ENCODE measurements around the gene NFS1.

The NFS1 gene

GRCh38 chr20:35643045-35643444 is 56.1 kb downstream of the NFS1 start:
- ChIA-PET CTCF (interaction anchor here (0.9 to 1.3 kb wide), 2 partner anchors 13 to 19 kb away, joined by 3 to 4 read pairs; no protein-coding TSS in a partner anchor), POLR2A (no interaction called here)
- H3K4me3 ChIP-seq (ENCODE audit: control insufficient read depth in 1 of 7, extremely low read depth in 1 of 7, insufficient read depth in 4 of 7, low read depth in 2 of 7, low read length in 6 of 7), result no peak overlapping the region
- no peak for DNase-seq
- H3K4me1 ChIP-seq (ENCODE audit: control extremely low read depth in 1 of 4, control insufficient read depth in 4 of 4, insufficient read depth in 4 of 4, low read length in 3 of 4), result peaks cover 0 to 9% (median 5%) of the 10 kb centered on the region in 4 experiments
- WGBS (ENCODE audit: insufficient coverage), result 100% methylated on average over 5 of the region's 7 CpGs
- peaks cover 0 to 29% (median 8%) of the 10 kb centered on the region in 4 experiments for H3K36me3 ChIP-seq (ENCODE audit: control insufficient read depth in 4 of 4, insufficient read depth in 4 of 4, low read length in 3 of 4)
- H3K27me3 ChIP-seq (replicated peaks in 2 of 5; ENCODE audit: control insufficient read depth in 4 of 5, insufficient read depth in 5 of 5, low read length in 4 of 5), result no peaks in the 10 kb centered on the region
- no peaks in the 10 kb centered on the region for H3K9me3 ChIP-seq (ENCODE audit: control extremely low read depth in 1 of 5, control insufficient read depth in 4 of 5, insufficient read depth in 2 of 5, low read depth in 1 of 5, low read length in 4 of 5)
- no peak overlapping the region for H3K27ac ChIP-seq (ENCODE audit: insufficient read depth in 1 of 2, low read depth in 1 of 2, low read length in 2 of 2, poor library complexity in 1 of 2, severe bottlenecking in 2 of 2)

- peaks cover 0 to 9% (median 5%) of the 10 kb centered on the region in 4 experiments for H3K4me1 ChIP-seq (ENCODE audit: control extremely low read depth in 1 of 4, control insufficient read depth in 4 of 4, insufficient read depth in 4 of 4, low read length in 3 of 4)
- peaks cover 0 to 29% (median 3%) of the 10 kb centered on the region in 4 experiments for H3K36me3 ChIP-seq (ENCODE audit: control insufficient read depth in 4 of 4, insufficient read depth in 4 of 4, low read length in 3 of 4)
- WGBS (ENCODE audit: insufficient coverage), result 85% methylated on average over 3 of the region's 4 CpGs
- peak in 1 of 3 donors; percentile 16 for DNase-seq
- H3K4me3 ChIP-seq (ENCODE audit: control insufficient read depth in 1 of 7, extremely low read depth in 1 of 7, insufficient read depth in 4 of 7, low read depth in 2 of 7, low read length in 6 of 7), result no peak overlapping the region
- H3K27ac ChIP-seq (ENCODE audit: insufficient read depth in 1 of 2, low read depth in 1 of 2, low read length in 2 of 2, poor library complexity in 1 of 2, severe bottlenecking in 2 of 2), result no peak overlapping the region
- ChIA-PET POLR2A (no interaction called here), CTCF (interaction anchor here (1.4 to 1.5 kb wide), 2 partner anchors 22 to 23 kb away, joined by 3 read pairs; no protein-coding TSS in a partner anchor)
- H3K9me3 ChIP-seq (ENCODE audit: control extremely low read depth in 1 of 5, control insufficient read depth in 4 of 5, insufficient read depth in 2 of 5, low read depth in 1 of 5, low read length in 4 of 5), result no peaks in the 10 kb centered on the region
- no peaks in the 10 kb centered on the region for H3K27me3 ChIP-seq (replicated peaks in 2 of 5; ENCODE audit: control insufficient read depth in 4 of 5, insufficient read depth in 5 of 5, low read length in 4 of 5)
These were observed 57.4 kb downstream of the NFS1 start for GRCh38 chr20:35641743-35642142.

- Histone ChIP-seq H3K27ac (ENCODE audit: insufficient read depth in 1 of 2, low read depth in 1 of 2, low read length in 2 of 2, poor library complexity in 1 of 2, severe bottlenecking in 2 of 2) (no peak overlapping the region), H3K4me3 (ENCODE audit: control insufficient read depth in 1 of 7, extremely low read depth in 1 of 7, insufficient read depth in 4 of 7, low read depth in 2 of 7, low read length in 6 of 7) (no peak overlapping the region), H3K36me3 (ENCODE audit: control insufficient read depth in 4 of 4, insufficient read depth in 4 of 4, low read length in 3 of 4) (peaks cover under 1 to 23% (median 3%) of the 10 kb centered on the region in 4 experiments), H3K4me1 (ENCODE audit: control extremely low read depth in 1 of 4, control insufficient read depth in 4 of 4, insufficient read depth in 4 of 4, low read length in 3 of 4) (peaks cover 0 to 9% (median 5%) of the 10 kb centered on the region in 4 experiments), H3K27me3 (replicated peaks in 2 of 5; ENCODE audit: control insufficient read depth in 4 of 5, insufficient read depth in 5 of 5, low read length in 4 of 5) (no peaks in the 10 kb centered on the region), H3K9me3 (ENCODE audit: control extremely low read depth in 1 of 5, control insufficient read depth in 4 of 5, insufficient read depth in 2 of 5, low read depth in 1 of 5, low read length in 4 of 5) (no peaks in the 10 kb centered on the region)
- ChIA-PET POLR2A (no interaction called here), CTCF (no interaction called here)
- WGBS (ENCODE audit: insufficient coverage), result 96% methylated on average over 3 of the region's 3 CpGs
- DNase-seq, result no peak
These were observed 58.4 kb downstream of the NFS1 start for GRCh38 chr20:35640724-35641123.

- 100% methylated on average over 1 of the region's 2 CpGs for WGBS (ENCODE audit: insufficient coverage)
- no peaks in the 10 kb centered on the region for H3K27me3 ChIP-seq (replicated peaks in 2 of 5; ENCODE audit: control insufficient read depth in 4 of 5, insufficient read depth in 5 of 5, low read length in 4 of 5)
- peaks cover 0 to 7% (median 5%) of the 10 kb centered on the region in 4 experiments for H3K4me1 ChIP-seq (ENCODE audit: control extremely low read depth in 1 of 4, control insufficient read depth in 4 of 4, insufficient read depth in 4 of 4, low read length in 3 of 4)
- ChIA-PET POLR2A (no interaction called here), CTCF (interaction anchor here (0.8 to 3.1 kb wide), 2 partner anchors 19 to 25 kb away, joined by 3 to 14 read pairs; no protein-coding TSS in a partner anchor)
- no peak overlapping the region for H3K27ac ChIP-seq (ENCODE audit: insufficient read depth in 1 of 2, low read depth in 1 of 2, low read length in 2 of 2, poor library complexity in 1 of 2, severe bottlenecking in 2 of 2)
- no peaks in the 10 kb centered on the region for H3K9me3 ChIP-seq (ENCODE audit: control extremely low read depth in 1 of 5, control insufficient read depth in 4 of 5, insufficient read depth in 2 of 5, low read depth in 1 of 5, low read length in 4 of 5)
- H3K4me3 ChIP-seq (ENCODE audit: control insufficient read depth in 1 of 7, extremely low read depth in 1 of 7, insufficient read depth in 4 of 7, low read depth in 2 of 7, low read length in 6 of 7), result no peak overlapping the region
- no peak for DNase-seq
- peaks cover 0 to 7% (median 3%) of the 10 kb centered on the region in 4 experiments for H3K36me3 ChIP-seq (ENCODE audit: control insufficient read depth in 4 of 4, insufficient read depth in 4 of 4, low read length in 3 of 4)
These were observed 60.4 kb downstream of the NFS1 start for GRCh38 chr20:35638751-35639150.

- Histone ChIP-seq H3K9me3 (ENCODE audit: control extremely low read depth in 1 of 5, control insufficient read depth in 4 of 5, insufficient read depth in 2 of 5, low read depth in 1 of 5, low read length in 4 of 5) (no peaks in the 10 kb centered on the region), H3K4me1 (ENCODE audit: control extremely low read depth in 1 of 4, control insufficient read depth in 4 of 4, insufficient read depth in 4 of 4, low read length in 3 of 4) (peaks cover 0 to 7% (median 5%) of the 10 kb centered on the region in 4 experiments), H3K36me3 (ENCODE audit: control insufficient read depth in 4 of 4, insufficient read depth in 4 of 4, low read length in 3 of 4) (peaks cover 4 to 11% (median 6%) of the 10 kb centered on the region in 4 experiments), H3K27ac (ENCODE audit: insufficient read depth in 1 of 2, low read depth in 1 of 2, low read length in 2 of 2, poor library complexity in 1 of 2, severe bottlenecking in 2 of 2) (no peak overlapping the region), H3K4me3 (ENCODE audit: control insufficient read depth in 1 of 7, extremely low read depth in 1 of 7, insufficient read depth in 4 of 7, low read depth in 2 of 7, low read length in 6 of 7) (no peak overlapping the region), H3K27me3 (replicated peaks in 2 of 5; ENCODE audit: control insufficient read depth in 4 of 5, insufficient read depth in 5 of 5, low read length in 4 of 5) (no peaks in the 10 kb centered on the region)
- WGBS (ENCODE audit: insufficient coverage), result 99% methylated on average over 6 of the region's 6 CpGs
- ChIA-PET CTCF (interaction anchor here (1.1 to 3.1 kb wide), 4 partner anchors 9 to 26 kb away, joined by 3 to 14 read pairs (median 4); no protein-coding TSS in a partner anchor), POLR2A (no interaction called here)
- no peak for DNase-seq
These were observed 61.9 kb downstream of the NFS1 start for GRCh38 chr20:35637276-35637675.

GRCh38 chr20:35636095-35636494 is 63.1 kb downstream of the NFS1 start:
- peaks cover 8 to 20% (median 18%) of the 10 kb centered on the region in 4 experiments for H3K36me3 ChIP-seq (ENCODE audit: control insufficient read depth in 4 of 4, insufficient read depth in 4 of 4, low read length in 3 of 4)
- no peaks in the 10 kb centered on the region for H3K27me3 ChIP-seq (replicated peaks in 2 of 5; ENCODE audit: control insufficient read depth in 4 of 5, insufficient read depth in 5 of 5, low read length in 4 of 5)
- H3K4me3 ChIP-seq (ENCODE audit: control insufficient read depth in 1 of 7, extremely low read depth in 1 of 7, insufficient read depth in 4 of 7, low read depth in 2 of 7, low read length in 6 of 7), result no peak overlapping the region
- H3K9me3 ChIP-seq (ENCODE audit: control extremely low read depth in 1 of 5, control insufficient read depth in 4 of 5, insufficient read depth in 2 of 5, low read depth in 1 of 5, low read length in 4 of 5), result no peaks in the 10 kb centered on the region
- ChIA-PET CTCF (interaction anchor here (1.0 to 3.1 kb wide), 5 partner anchors 8 to 57 kb away, joined by 3 to 14 read pairs (median 4); no protein-coding TSS in a partner anchor), POLR2A (no interaction called here)
- peaks cover 0 to 4% (median 0%) of the 10 kb centered on the region in 4 experiments for H3K4me1 ChIP-seq (ENCODE audit: control extremely low read depth in 1 of 4, control insufficient read depth in 4 of 4, insufficient read depth in 4 of 4, low read length in 3 of 4)
- H3K27ac ChIP-seq (ENCODE audit: insufficient read depth in 1 of 2, low read depth in 1 of 2, low read length in 2 of 2, poor library complexity in 1 of 2, severe bottlenecking in 2 of 2), result peak overlapping the region in 1 of 2 experiments; percentile 20
- no peak for DNase-seq
- 88% methylated on average over 1 of the region's 2 CpGs for WGBS (ENCODE audit: insufficient coverage)

- Histone ChIP-seq H3K27ac (ENCODE audit: insufficient read depth in 1 of 2, low read depth in 1 of 2, low read length in 2 of 2, poor library complexity in 1 of 2, severe bottlenecking in 2 of 2) (peak overlapping the region in 1 of 2 experiments; percentile 20), H3K4me1 (ENCODE audit: control extremely low read depth in 1 of 4, control insufficient read depth in 4 of 4, insufficient read depth in 4 of 4, low read length in 3 of 4) (peaks cover 0 to under 1% (median 0%) of the 10 kb centered on the region in 4 experiments), H3K36me3 (ENCODE audit: control insufficient read depth in 4 of 4, insufficient read depth in 4 of 4, low read length in 3 of 4) (peaks cover 10 to 25% (median 22%) of the 10 kb centered on the region in 4 experiments), H3K27me3 (replicated peaks in 2 of 5; ENCODE audit: control insufficient read depth in 4 of 5, insufficient read depth in 5 of 5, low read length in 4 of 5) (no peaks in the 10 kb centered on the region), H3K9me3 (ENCODE audit: control extremely low read depth in 1 of 5, control insufficient read depth in 4 of 5, insufficient read depth in 2 of 5, low read depth in 1 of 5, low read length in 4 of 5) (no peaks in the 10 kb centered on the region), H3K4me3 (ENCODE audit: control insufficient read depth in 1 of 7, extremely low read depth in 1 of 7, insufficient read depth in 4 of 7, low read depth in 2 of 7, low read length in 6 of 7) (no peak overlapping the region)
- WGBS (ENCODE audit: insufficient coverage), result 100% methylated on average over 4 of the region's 4 CpGs
- DNase-seq, result no peak
- ChIA-PET CTCF (interaction anchor here (1.0 to 1.8 kb wide), 4 partner anchors 9 to 57 kb away, joined by 3 to 7 read pairs (median 4); no protein-coding TSS in a partner anchor), POLR2A (no interaction called here)
These were observed 63.5 kb downstream of the NFS1 start for GRCh38 chr20:35635652-35636051.
